Adrenal gland (tissue), 5 donors: ENCODE results near the gene DDC.

Experiments used
- CTCF ChIP-seq, 6 experiments: fragments of 450-650 bp in 4 of 6; fragments of 200-600 bp in 2 of 6; sonication (generic) in 1 of 6; IDR thresholded peaks; 1 replicate in 5 of 6; 2 replicates in 1 of 6; pipeline versions ENCODE4 v1.5.1 to v1.8.0; 2016 to 2021; ENCODE audit warnings: antibody characterized with exemption in 6 of 6, mild to moderate bottlenecking in 2 of 6, moderate library complexity in 1 of 6
- POLR2A ChIP-seq, 2 donors: fragments of 450-650 bp; IDR thresholded peaks; one replicate each; pipeline ENCODE4 v1.6.1; 2017; ENCODE audit warnings: antibody characterized with exemption in 2 of 2, mild to moderate bottlenecking in 2 of 2, moderate library complexity in 1 of 2
- donor health status: DM: no; HTN: no; CAD: no.

- TF ChIP-seq CTCF (IDR thresholded peaks at IDR 0.05) (no peak), POLR2A (IDR thresholded peaks at IDR 0.05) (no peak)
These were observed 114.6 kb downstream of the DDC start for GRCh38 chr7:50450590-50451032.
